CD4-positive, alpha-beta memory T cell (primary cell): ENCODE data around the gene SPANXN5. TPM values are rescaled to one million over a fixed set of nuclear protein-coding genes. Genes with fewer than 3 reads are reported as not detected.
"Not testable (repeated sequence)": the region's sequence is repeated elsewhere in the genome, so short reads cannot be mapped to it uniquely, and the experiment has no call there.

Experiments
- CTCF ChIA-PET: fragments of 350-600 bp; sonication (Branson Sonifier 250); formaldehyde crosslinking; loops from one replicate; lab custom pipeline; 2021; ENCODE audit warnings: inconsistent platforms; ENCODE audit not compliant: partially characterized antibody; lab: Charles Lee
- POLR2A ChIA-PET: fragments of 350-600 bp; sonication (Branson Sonifier 250); formaldehyde crosslinking; loops from one replicate; lab custom pipeline; 2021; ENCODE audit not compliant: partially characterized antibody; lab: Charles Lee
- DNase-seq, 5 donors: peaks; one replicate each; pipeline versions ENCODE4 v3.0.0 to v3.0.0-alpha.2; 2020 to 2022; ENCODE audit warnings: mixed read lengths in 1 of 5
- H3K27ac ChIP-seq: one replicate; pipeline ENCODE4 v1.7.0; 2013; ENCODE audit warnings: low read depth, low read length
- H3K27me3 ChIP-seq: 2 replicates; pipeline ENCODE4 v1.7.0; 2013; ENCODE audit warnings: mild to moderate bottlenecking, low read length, moderate library complexity; ENCODE audit not compliant: insufficient read depth
- H3K36me3 ChIP-seq: 2 replicates; pipeline ENCODE4 v1.7.0; 2013; ENCODE audit warnings: mild to moderate bottlenecking, low read length, moderate library complexity; ENCODE audit not compliant: insufficient read depth
- H3K4me1 ChIP-seq: 2 replicates; pipeline ENCODE4 v1.7.0; 2013; ENCODE audit warnings: mild to moderate bottlenecking, low read length, moderate library complexity; ENCODE audit not compliant: insufficient read depth
- H3K4me3 ChIP-seq, 2 donors: one replicate each; pipeline ENCODE4 v1.7.0; 2013; ENCODE audit warnings: low read length in 2 of 2, mild to moderate bottlenecking in 1 of 2
- H3K9me3 ChIP-seq, 2 donors: one replicate each; pipeline ENCODE4 v1.7.0; 2013; ENCODE audit warnings: low read length in 2 of 2, control low read depth in 1 of 2; ENCODE audit not compliant: control insufficient read depth in 1 of 2
- H3K27ac Mint-ChIP-seq, 7 donors: one replicate each; pipeline ENCODE4 v1.8.0; 2020 to 2021; ENCODE audit warnings: mixed read lengths in 7 of 7, mild to moderate bottlenecking in 6 of 7, inconsistent platforms in 3 of 7, moderate library complexity in 3 of 7
- H3K27me3 Mint-ChIP-seq, 2 donors: one replicate each; pipeline ENCODE4 v1.8.0; 2020 to 2021; ENCODE audit warnings: mixed read lengths in 2 of 2
- H3K36me3 Mint-ChIP-seq, 2 donors: one replicate each; pipeline ENCODE4 v1.8.0; 2020 to 2021; ENCODE audit warnings: mixed read lengths in 2 of 2, inconsistent platforms in 1 of 2, mild to moderate bottlenecking in 1 of 2
- H3K4me1 Mint-ChIP-seq, 4 donors: one replicate each; pipeline ENCODE4 v1.8.0; 2020 to 2021; ENCODE audit warnings: mixed read lengths in 4 of 4, mild to moderate bottlenecking in 1 of 4
- H3K4me3 Mint-ChIP-seq, 8 donors: one replicate each; pipeline ENCODE4 v1.8.0; 2020 to 2021; ENCODE audit warnings: mixed read lengths in 8 of 8, mild to moderate bottlenecking in 7 of 8, moderate library complexity in 6 of 8, inconsistent platforms in 3 of 8
- H3K9me3 Mint-ChIP-seq, 8 donors: one replicate each; pipeline ENCODE4 v1.8.0; 2020 to 2021; ENCODE audit warnings: mixed read lengths in 8 of 8, mild to moderate bottlenecking in 5 of 8, inconsistent platforms in 3 of 8, moderate library complexity in 1 of 8
- intact Hi-C: fragments of 100-400 bp; cut with micrococcal nuclease; formaldehyde crosslinking; loops from one replicate; pipeline ENCODE4 v1.15.1; 2023
- polyA plus RNA-seq, 2 donors: library from polyadenylated mRNA; unstranded; fragments of 300-500 nt; fragmentation: Illumina TruSeq; gene quantifications; one replicate each; pipeline ENCODE4 v1.2.3, GENCODE V29; 2021
- total RNA-seq, 2 experiments: library from RNA; stranded (reverse); gene quantifications; one replicate each; pipeline ENCODE4 v1.2.3, GENCODE V29; 2021

SPANXN5 gene
- total and polyA plus RNA-seq, 4 experiments from 2014 or later, result not detected

DNA sequence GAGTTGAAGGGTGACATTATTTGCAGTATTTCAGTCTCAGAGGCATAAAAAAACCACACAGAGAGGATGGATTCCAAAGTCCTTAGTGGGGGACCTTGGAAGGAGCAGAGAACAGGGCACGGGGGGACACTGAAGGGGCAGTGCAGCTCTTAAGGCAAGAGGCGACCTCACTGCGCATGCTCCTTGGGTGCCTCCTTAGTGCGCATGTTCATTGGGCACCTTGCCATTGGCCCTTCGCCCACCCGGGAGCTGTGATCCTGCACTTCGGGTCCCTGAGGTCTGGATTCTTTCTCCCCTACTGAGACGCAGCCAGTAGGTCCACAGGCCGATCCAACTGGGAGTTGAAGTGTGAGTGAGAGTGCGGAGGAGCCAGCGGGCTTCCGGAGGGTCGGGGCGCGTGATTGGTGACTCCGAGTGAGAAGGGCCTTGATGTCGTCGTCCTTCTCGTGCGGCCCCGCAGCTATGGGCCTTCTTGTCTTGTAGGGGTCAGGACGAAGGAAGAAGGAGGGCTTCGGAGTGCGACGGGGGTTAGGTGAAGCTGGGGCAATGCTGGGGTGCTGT lies 13.9 kb upstream of the SPANXN5 start, which contains the start of gene XAGE5:
XAGE5 (plus strand) TSS at position 223 of the 561 bp plus-strand sequence. CDS start 1,280 bp downstream, outside the sequence.
- H3K4me3 ChIP-seq, result no peak within 1 kb of the TSS
- no peaks in the 10 kb centered on the region for H3K4me1 ChIP-seq
- H3K9me3 ChIP-seq, result no peaks in the 10 kb centered on the region
- intact Hi-C loops, result no loop called here
- Mint-ChIP-seq H3K27me3 (peaks cover 0 to 1% of the 10 kb centered on the region in 2 donors), H3K27ac (no peak within 1 kb of the TSS), H3K36me3 (no peaks in the 10 kb centered on the region), H3K9me3 (no peaks in the 10 kb centered on the region), H3K4me3 (no peak within 1 kb of the TSS), H3K4me1 (no peaks in the 10 kb centered on the region)
- no peaks in the 10 kb centered on the region for H3K36me3 ChIP-seq
- DNase-seq, result no peak
- no peaks in the 10 kb centered on the region for H3K27me3 ChIP-seq
- CTCF ChIA-PET, result no interaction called here
- POLR2A ChIA-PET, result no interaction called here
- H3K27ac ChIP-seq, result no peak within 1 kb of the TSS

DNA sequence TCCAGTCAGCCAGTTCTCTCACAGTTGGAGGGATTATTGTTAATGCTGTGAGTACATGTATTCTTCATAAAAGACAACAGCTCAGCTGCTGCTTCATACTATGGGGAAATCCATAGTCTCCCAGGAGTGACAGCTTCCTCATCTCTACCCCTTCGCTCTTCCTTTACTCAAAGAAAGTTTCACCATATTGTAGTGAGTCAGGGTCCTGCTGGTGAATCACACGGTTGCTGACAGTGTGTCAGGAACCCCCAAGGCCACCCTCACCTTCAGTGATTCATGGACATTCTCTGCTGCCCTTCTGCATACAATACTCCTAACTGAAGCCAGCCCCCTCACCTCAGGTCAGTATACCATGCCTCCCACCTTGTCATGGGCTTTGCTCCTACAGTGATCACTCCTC lies 7.6 kb upstream of the SPANXN5 start:
- H3K9me3 ChIP-seq, intact Hi-C loops, H3K4me3 Mint-ChIP-seq, H3K27me3 ChIP-seq, H3K9me3 Mint-ChIP-seq, H3K4me1 Mint-ChIP-seq, H3K27me3 Mint-ChIP-seq, POLR2A ChIA-PET, H3K36me3 Mint-ChIP-seq, DNase-seq, H3K36me3 ChIP-seq, H3K4me3 ChIP-seq, H3K4me1 ChIP-seq, H3K27ac ChIP-seq, CTCF ChIA-PET: not testable (repeated sequence)
- H3K27ac Mint-ChIP-seq, result peak overlapping the region in 1 of 7 donors; percentile 22

- H3K4me3 Mint-ChIP-seq, H3K27me3 Mint-ChIP-seq, H3K36me3 Mint-ChIP-seq, H3K4me1 Mint-ChIP-seq, POLR2A ChIA-PET, H3K4me3 ChIP-seq, H3K36me3 ChIP-seq, DNase-seq, intact Hi-C loops, H3K9me3 ChIP-seq, H3K27ac Mint-ChIP-seq, H3K4me1 ChIP-seq, H3K27ac ChIP-seq, H3K9me3 Mint-ChIP-seq, H3K27me3 ChIP-seq, CTCF ChIA-PET: not testable (repeated sequence)
These were observed 23.7 kb downstream of the SPANXN5 start for GRCh38 chrX:52773504-52773903.

DNA sequence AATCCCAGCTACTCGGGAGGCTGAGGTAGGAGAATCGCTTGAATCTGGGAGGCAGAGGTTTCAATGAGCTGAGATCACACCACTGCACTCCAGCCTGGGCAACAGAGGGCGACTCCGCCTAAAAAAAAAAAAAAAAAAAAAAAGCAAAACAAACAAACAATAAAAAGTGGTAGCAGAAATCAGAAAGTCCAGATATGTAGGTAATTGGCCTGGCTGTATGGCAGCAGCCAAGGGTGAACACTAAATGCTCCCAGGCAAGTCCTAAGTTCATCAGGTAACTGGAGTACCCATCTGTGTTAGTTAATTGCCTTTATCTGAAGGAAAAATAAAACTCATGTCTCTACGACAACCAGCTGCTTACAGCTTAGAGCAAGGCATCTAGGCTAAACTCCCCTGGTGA lies 31.2 kb downstream of the SPANXN5 start:
- POLR2A ChIA-PET, CTCF ChIA-PET, H3K27ac Mint-ChIP-seq, H3K4me1 Mint-ChIP-seq, H3K27me3 Mint-ChIP-seq, H3K36me3 Mint-ChIP-seq, H3K27me3 ChIP-seq, H3K9me3 ChIP-seq, H3K36me3 ChIP-seq, H3K4me1 ChIP-seq, H3K4me3 ChIP-seq, intact Hi-C loops, H3K9me3 Mint-ChIP-seq, H3K27ac ChIP-seq, DNase-seq, H3K4me3 Mint-ChIP-seq: not testable (repeated sequence)

DNA sequence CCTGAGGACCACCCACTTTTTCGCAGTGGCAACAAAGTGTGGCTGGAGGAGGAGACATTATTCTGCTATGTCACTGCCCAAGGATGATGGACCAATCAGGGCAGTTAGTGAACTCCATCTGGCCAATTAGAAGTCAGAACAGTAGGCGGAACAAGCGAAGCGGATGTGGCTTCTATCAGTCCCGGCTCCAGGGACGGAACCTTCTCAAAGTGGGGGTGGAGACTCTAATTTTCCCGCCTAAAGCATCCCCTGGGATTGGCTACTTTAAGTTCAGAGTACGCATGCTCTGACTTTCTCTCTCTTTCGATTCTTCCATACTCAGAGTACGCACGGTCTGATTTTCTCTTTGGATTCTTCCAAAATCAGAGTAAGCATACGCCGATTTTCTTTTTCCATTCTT lies 46.3 kb downstream of the SPANXN5 start, which contains the start of gene SSX2B:
SSX2B (plus strand) TSS at position 301 of the 400 bp plus-strand sequence. CDS start 1,429 bp downstream, outside the sequence.
- H3K4me1 Mint-ChIP-seq, H3K27me3 ChIP-seq, H3K9me3 Mint-ChIP-seq, H3K9me3 ChIP-seq, H3K27ac ChIP-seq, CTCF ChIA-PET, H3K4me3 ChIP-seq, H3K4me3 Mint-ChIP-seq, H3K36me3 Mint-ChIP-seq, H3K27me3 Mint-ChIP-seq, H3K27ac Mint-ChIP-seq, DNase-seq, H3K36me3 ChIP-seq, intact Hi-C loops, POLR2A ChIA-PET, H3K4me1 ChIP-seq: not testable (repeated sequence)

Other genes starting within 250 kb of the SPANXN5 start
- gene SSX7, start 142.5 kb downstream of the SPANXN5 start, total RNA-seq, result not detected
- not detected for gene SSX7, start 142.5 kb downstream of the SPANXN5 start, polyA plus RNA-seq
- gene SSX2, start 90.2 kb downstream of the SPANXN5 start, total RNA-seq, result not detected
- not detected for gene SSX2, start 90.2 kb downstream of the SPANXN5 start, polyA plus RNA-seq
- not detected for gene SSX2B, start 46.2 kb downstream of the SPANXN5 start, total RNA-seq
- gene SSX2B, start 46.2 kb downstream of the SPANXN5 start, polyA plus RNA-seq, result not detected
- not detected for gene XAGE5, start 13.9 kb upstream of the SPANXN5 start, total RNA-seq
- gene XAGE5, start 13.9 kb upstream of the SPANXN5 start, polyA plus RNA-seq, result not detected
- gene XAGE3, start 70.7 kb upstream of the SPANXN5 start, total RNA-seq, result not detected
- not detected for gene XAGE3, start 70.7 kb upstream of the SPANXN5 start, polyA plus RNA-seq
- gene FAM156B, start 99.9 kb upstream of the SPANXN5 start, total RNA-seq, result 1 to 10 TPM; 4.9 to 6.9 TPM
- gene FAM156B, start 99.9 kb upstream of the SPANXN5 start, polyA plus RNA-seq, result 10 to 100 TPM in 1 of 2 donors, 1 to 10 TPM in 1; 2.8 to 11.2 TPM
- 10 to 100 TPM; 16.6 to 17.3 TPM for gene FAM156A, start 161.1 kb upstream of the SPANXN5 start, total RNA-seq
- 1 to 10 TPM; 3.2 to 3.8 TPM for gene FAM156A, start 161.1 kb upstream of the SPANXN5 start, polyA plus RNA-seq